KMS-11 (cell line): ENCODE measurements around the gene PLXNA2.

Source experiments
- H2AFZ ChIP-seq: fragments of 200-600 bp; sonication (generic); 2 replicates; pipeline ENCODE4 v1.6.1; 2016; ENCODE audit warnings: antibody characterized with exemption, mixed run types, low read depth
- H3K27ac ChIP-seq: fragments of 200-600 bp; sonication (generic); 2 replicates; pipeline ENCODE4 v1.6.1; 2016; ENCODE audit warnings: mild to moderate bottlenecking, mixed run types
- H3K27me3 ChIP-seq: fragments of 200-600 bp; sonication (generic); 2 replicates; pipeline ENCODE4 v1.6.1; 2017; ENCODE audit warnings: mild to moderate bottlenecking, low read depth, mixed run types, moderate library complexity; ENCODE audit not compliant: insufficient read depth
- H3K36me3 ChIP-seq: fragments of 200-600 bp; sonication (generic); 2 replicates; pipeline ENCODE4 v1.6.1; 2017; ENCODE audit warnings: mild to moderate bottlenecking, mixed run types; ENCODE audit not compliant: insufficient read depth
- H3K4me1 ChIP-seq: fragments of 200-600 bp; sonication (generic); 2 replicates; pipeline ENCODE4 v1.6.1; 2016; ENCODE audit warnings: mild to moderate bottlenecking, low read depth, mixed run types; ENCODE audit not compliant: poor library complexity, severe bottlenecking
- H3K4me2 ChIP-seq: fragments of 200-600 bp; sonication (generic); 2 replicates; pipeline ENCODE4 v1.7.0; 2016; ENCODE audit warnings: mild to moderate bottlenecking, mixed run types
- H3K4me3 ChIP-seq: fragments of 200-600 bp; sonication (generic); IDR thresholded peaks from 2 replicates; pipeline ENCODE4 v1.6.1; 2017; ENCODE audit warnings: low read depth, low read length, mixed read lengths; ENCODE audit not compliant: insufficient read depth
- H3K79me2 ChIP-seq: fragments of 200-600 bp; sonication (generic); 2 replicates; pipeline ENCODE4 v1.6.1; 2016; ENCODE audit warnings: low read depth, mixed run types; ENCODE audit not compliant: insufficient read depth
- H3K9ac ChIP-seq: fragments of 200-600 bp; sonication (generic); 2 replicates; pipeline ENCODE4 v1.6.1; 2016; ENCODE audit warnings: mild to moderate bottlenecking, mixed run types
- H4K20me1 ChIP-seq: fragments of 200-600 bp; sonication (generic); 2 replicates; pipeline ENCODE4 v1.6.1; 2016; ENCODE audit warnings: mild to moderate bottlenecking, mixed run types; ENCODE audit not compliant: insufficient read depth
- CTCF ChIP-seq: fragments of 200-600 bp; sonication (generic); conservative IDR thresholded peaks from 2 replicates; pipeline ENCODE4 v1.6.1; 2017; ENCODE audit warnings: low read depth, mild to moderate bottlenecking, antibody characterized with exemption, low read length, moderate library complexity, mixed read lengths

The PLXNA2 gene

GRCh38 chr1:208161005-208161404, 83.2 kb downstream of the PLXNA2 start:
- H3K27me3 ChIP-seq = no peaks in the 10 kb centered on the region
- H3K4me2 ChIP-seq = no peak overlapping the region
- H3K4me1 ChIP-seq = no peaks in the 10 kb centered on the region
- no peak overlapping the region for H2AFZ ChIP-seq
- no peak overlapping the region for H3K9ac ChIP-seq
- H3K4me3 ChIP-seq = no peak overlapping the region
- no peaks in the 10 kb centered on the region for H3K36me3 ChIP-seq
- no peak overlapping the region for H3K27ac ChIP-seq
- H3K79me2 ChIP-seq = no peaks in the 10 kb centered on the region
- TF ChIP-seq CTCF = no peak
- H4K20me1 ChIP-seq = no peaks in the 10 kb centered on the region

GRCh38 chr1:208160259-208160819, 83.8 kb downstream of the PLXNA2 start:
- no peak overlapping the region for H3K4me3 ChIP-seq
- no peaks in the 10 kb centered on the region for H3K36me3 ChIP-seq
- no peak for TF ChIP-seq CTCF
- no peak overlapping the region for H3K27ac ChIP-seq
- H3K9ac ChIP-seq = no peak overlapping the region
- H2AFZ ChIP-seq = no peak overlapping the region
- no peaks in the 10 kb centered on the region for H3K79me2 ChIP-seq
- H4K20me1 ChIP-seq = no peaks in the 10 kb centered on the region
- H3K27me3 ChIP-seq = no peaks in the 10 kb centered on the region
- no peak overlapping the region for H3K4me2 ChIP-seq
- H3K4me1 ChIP-seq = no peaks in the 10 kb centered on the region

GRCh38 chr1:208159555-208160258, 84.5 kb downstream of the PLXNA2 start:
- no peaks in the 10 kb centered on the region for H3K4me1 ChIP-seq
- no peaks in the 10 kb centered on the region for H3K79me2 ChIP-seq
- no peak overlapping the region for H3K4me3 ChIP-seq
- H3K9ac ChIP-seq = no peak overlapping the region
- H4K20me1 ChIP-seq = no peaks in the 10 kb centered on the region
- no peak overlapping the region for H3K27ac ChIP-seq
- H3K36me3 ChIP-seq = no peaks in the 10 kb centered on the region
- TF ChIP-seq CTCF = no peak
- H2AFZ ChIP-seq = no peak overlapping the region
- H3K4me2 ChIP-seq = no peak overlapping the region
- no peaks in the 10 kb centered on the region for H3K27me3 ChIP-seq

- H3K36me3 ChIP-seq = no peaks in the 10 kb centered on the region
- no peaks in the 10 kb centered on the region for H4K20me1 ChIP-seq
- no peaks in the 10 kb centered on the region for H3K27me3 ChIP-seq
- no peaks in the 10 kb centered on the region for H3K4me1 ChIP-seq
- H3K79me2 ChIP-seq = no peaks in the 10 kb centered on the region
- H3K9ac ChIP-seq = no peak overlapping the region
- no peak overlapping the region for H3K4me3 ChIP-seq
- no peak for TF ChIP-seq CTCF
- H3K4me2 ChIP-seq = no peak overlapping the region
- H3K27ac ChIP-seq = no peak overlapping the region
- no peak overlapping the region for H2AFZ ChIP-seq
These were observed 85.3 kb downstream of the PLXNA2 start for GRCh38 chr1:208158640-208159554.
